GM12801 (cell line): ENCODE results near the gene PTAR1.

Experiments used
- TF ChIP-seq, protein P1 (sequence below): IDR thresholded peaks from one replicate; pipeline ENCODE4 v1.5.1; 2011; ENCODE audit warnings: control low read depth; ENCODE audit not compliant: insufficient read length; ENCODE audit errors: extremely low read depth

The PTAR1 gene

GRCh38 chr9:69678843-69679538 is 80.8 kb downstream of the PTAR1 start:
- TF ChIP-seq, protein P1, sequence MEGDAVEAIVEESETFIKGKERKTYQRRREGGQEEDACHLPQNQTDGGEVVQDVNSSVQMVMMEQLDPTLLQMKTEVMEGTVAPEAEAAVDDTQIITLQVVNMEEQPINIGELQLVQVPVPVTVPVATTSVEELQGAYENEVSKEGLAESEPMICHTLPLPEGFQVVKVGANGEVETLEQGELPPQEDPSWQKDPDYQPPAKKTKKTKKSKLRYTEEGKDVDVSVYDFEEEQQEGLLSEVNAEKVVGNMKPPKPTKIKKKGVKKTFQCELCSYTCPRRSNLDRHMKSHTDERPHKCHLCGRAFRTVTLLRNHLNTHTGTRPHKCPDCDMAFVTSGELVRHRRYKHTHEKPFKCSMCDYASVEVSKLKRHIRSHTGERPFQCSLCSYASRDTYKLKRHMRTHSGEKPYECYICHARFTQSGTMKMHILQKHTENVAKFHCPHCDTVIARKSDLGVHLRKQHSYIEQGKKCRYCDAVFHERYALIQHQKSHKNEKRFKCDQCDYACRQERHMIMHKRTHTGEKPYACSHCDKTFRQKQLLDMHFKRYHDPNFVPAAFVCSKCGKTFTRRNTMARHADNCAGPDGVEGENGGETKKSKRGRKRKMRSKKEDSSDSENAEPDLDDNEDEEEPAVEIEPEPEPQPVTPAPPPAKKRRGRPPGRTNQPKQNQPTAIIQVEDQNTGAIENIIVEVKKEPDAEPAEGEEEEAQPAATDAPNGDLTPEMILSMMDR, result no peak

DNA sequence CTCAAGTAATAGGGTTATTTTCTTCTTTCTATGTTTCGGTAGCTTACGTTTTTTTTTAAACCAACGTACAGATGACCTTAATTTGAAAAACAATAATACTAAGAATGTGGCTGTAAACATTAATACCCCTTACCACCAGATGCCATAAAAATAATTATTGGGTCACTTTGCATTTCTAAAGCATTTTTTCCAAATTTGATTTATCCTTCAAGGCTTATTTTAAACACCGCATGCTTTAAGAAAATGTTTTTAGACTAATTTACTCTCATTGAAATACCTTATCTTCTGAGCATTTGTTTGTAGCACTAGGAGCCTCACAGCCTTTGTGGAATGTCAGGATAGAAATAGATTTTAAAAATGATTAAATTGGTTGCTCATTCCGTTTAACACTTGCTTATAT is 81.9 kb downstream of the PTAR1 start:
- TF ChIP-seq, protein P1, result no peak

- TF ChIP-seq, protein P1, result no peak
Measured at GRCh38 chr9:69675563-69675962, 84.2 kb downstream of the PTAR1 start.

DNA sequence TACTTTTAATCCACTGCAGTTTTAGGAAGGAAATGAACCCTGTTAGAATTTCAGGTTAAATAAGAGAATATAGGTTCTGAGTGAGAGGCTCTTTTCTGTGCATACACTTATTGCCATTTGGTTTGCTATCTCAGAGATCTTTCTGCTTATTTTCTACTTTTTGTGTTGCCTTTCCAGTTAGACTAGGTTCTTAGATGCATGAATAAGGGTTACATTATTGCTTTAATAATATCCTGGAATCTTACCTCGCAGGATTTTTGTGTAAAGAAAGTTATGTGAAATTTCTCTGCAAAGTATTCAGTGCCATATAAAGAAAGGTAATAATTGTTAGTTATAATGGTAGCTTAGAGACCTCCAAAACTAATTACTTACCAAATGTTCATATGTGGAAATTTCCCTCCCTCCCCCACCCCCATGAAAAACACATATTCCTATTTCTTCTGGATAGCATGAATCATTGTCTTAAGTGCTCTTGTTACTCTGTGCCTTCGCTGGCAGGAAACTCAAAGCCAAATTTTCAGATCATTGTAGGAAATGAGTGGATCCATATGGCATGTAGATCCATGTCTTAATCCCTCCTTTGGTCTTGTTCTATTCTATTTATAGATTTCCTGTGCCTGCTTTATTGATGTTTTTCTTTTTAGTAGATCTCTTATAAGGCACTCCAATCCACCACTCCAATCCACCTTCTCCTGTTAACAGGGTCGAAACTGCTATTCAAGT is 84.9 kb downstream of the PTAR1 start:
- TF ChIP-seq, protein P1, result no peak

DNA sequence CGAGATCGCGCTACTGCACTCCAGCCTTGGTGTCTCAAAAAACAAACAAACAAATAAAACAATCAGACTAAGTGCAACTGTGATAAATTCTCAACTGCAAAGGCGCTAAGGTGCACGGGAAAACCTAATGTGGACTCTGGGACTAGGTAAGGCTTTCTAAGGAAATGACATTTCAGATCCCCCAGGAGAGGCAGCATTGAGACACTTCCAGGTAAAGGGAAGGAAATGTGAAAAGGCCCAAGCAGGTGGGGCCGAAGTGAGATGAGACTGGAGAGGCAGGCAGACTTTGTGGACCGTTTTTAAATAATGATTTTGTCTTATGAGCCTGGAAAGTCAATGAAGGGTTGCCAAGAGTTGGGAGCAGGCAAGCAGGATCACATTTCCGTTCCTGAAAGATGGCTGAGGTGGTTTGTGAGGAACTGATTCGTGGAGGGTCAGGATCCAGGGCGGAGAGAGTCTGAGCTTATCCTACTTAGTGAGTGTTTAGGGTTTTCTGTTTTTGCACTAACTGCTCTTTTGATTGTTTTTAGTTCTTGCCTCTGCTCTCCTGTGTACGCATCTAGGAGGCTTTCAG is 85.6 kb downstream of the PTAR1 start:
- TF ChIP-seq, protein P1, result no peak

- TF ChIP-seq, protein P1, result no peak
Measured at GRCh38 chr9:69673311-69673640, 86.5 kb downstream of the PTAR1 start.

GRCh38 chr9:69672596-69673310 is 87.1 kb downstream of the PTAR1 start:
- TF ChIP-seq, protein P1, result no peak
